ENCODE data around the gene VANGL2. TPM values are rescaled to one million over a fixed set of nuclear protein-coding genes. Genes with fewer than 3 reads are reported as not detected.

The VANGL2 gene
- total and polyA plus RNA-seq, 2 of the 8 experiments (the other 6 are each of a cell fraction or from before 2014, with no cell fraction given), result 62.5 to 118 TPM

GRCh38 chr1:160394673-160395072, 5.7 kb upstream of the VANGL2 start:
- Histone ChIP-seq H3K18ac (ENCODE audit: extremely low read depth, low read length) (no peak overlapping the region), H3K14ac (ENCODE audit: insufficient read length) (no peak overlapping the region), H3K79me2 (ENCODE audit: control insufficient read depth in 1 of 2, insufficient read depth in 2 of 2, low read length in 2 of 2) (no peaks in the 10 kb centered on the region), H2BK20ac (ENCODE audit: low read length) (no peak overlapping the region), H2BK5ac (ENCODE audit: low read depth, low read length) (no peak overlapping the region), H3K4ac (replicated peaks; ENCODE audit: insufficient read length, low read depth, low read length) (no peak overlapping the region), H3K27me3 (replicated peaks in 1 of 4; ENCODE audit: control insufficient read depth in 3 of 4, extremely low read depth in 1 of 4, insufficient read depth in 3 of 4, low read length in 3 of 4) (no peaks in the 10 kb centered on the region; a peak in 1 of 7 replicates), H4K20me1 (replicated peaks in 1 of 2; ENCODE audit: control insufficient read depth in 1 of 2, insufficient read depth in 2 of 2, low read length in 2 of 2) (no peaks in the 10 kb centered on the region), H4K5ac (ENCODE audit: insufficient read length, low read depth, low read length) (no peak overlapping the region), H2AFZ (ENCODE audit: low read length) (no peak overlapping the region), H2BK120ac (replicated peaks; ENCODE audit: low read depth, low read length) (no peak overlapping the region), H4K91ac (replicated peaks; ENCODE audit: insufficient read length, low read length) (no peak overlapping the region), H3K27ac (ENCODE audit: low read depth, low read length) (no peak overlapping the region), H3K4me2 (ENCODE audit: insufficient read depth in 1 of 2, low read depth in 2 of 2, low read length in 2 of 2) (no peak overlapping the region), H3K23ac (ENCODE audit: insufficient read length) (no peak overlapping the region), H3K9me3 (ENCODE audit: insufficient read depth in 2 of 2, low read depth in 1 of 2, low read length in 1 of 2) (no peaks in the 10 kb centered on the region), H3K36me3 (ENCODE audit: control insufficient read depth in 2 of 4, insufficient read depth in 4 of 4, low read length in 3 of 4) (no peaks in the 10 kb centered on the region), H3K23me2 (ENCODE audit: low read depth, low read length) (no peaks in the 10 kb centered on the region), H3K79me1 (ENCODE audit: low read depth, low read length) (no peaks in the 10 kb centered on the region), H2AK5ac (ENCODE audit: low read depth, low read length) (no peak overlapping the region), H3K4me1 (replicated peaks in 1 of 4; ENCODE audit: control insufficient read depth in 3 of 4, insufficient read depth in 4 of 4, low read length in 3 of 4) (peaks cover 4 to 16% (median 10%) of the 10 kb centered on the region in 4 experiments), H2BK12ac (ENCODE audit: low read depth, low read length) (no peak overlapping the region), H4K8ac (ENCODE audit: extremely low read depth, insufficient read depth, low read length) (peak overlapping the region; percentile 9; the same call in 1 of the 2 replicates), H2BK15ac (ENCODE audit: low read length) (no peak overlapping the region), H3K56ac (replicated peaks; ENCODE audit: insufficient read length, low read depth, low read length) (no peak overlapping the region), H3K9ac (replicated peaks in 1 of 4; ENCODE audit: extremely low read depth in 1 of 4, low read depth in 3 of 4, low read length in 3 of 4) (no peak overlapping the region; a peak in 1 of 7 replicates), H3K4me3 (ENCODE audit: extremely low read depth in 1 of 4, insufficient read depth in 2 of 4, low read depth in 3 of 4, low read length in 4 of 4) (no peak overlapping the region)
- DNase-seq (ENCODE audit: low read depth in 1 of 2, low spot score in 2 of 2) (no peak), FAIRE-seq (no peak)
- WGBS, 2 experiments (ENCODE audit: extremely low coverage in 1 of 2, insufficient coverage in 1 of 2, insufficient read length in 1 of 2, insufficient replicate concordance in 2 of 2, low coverage in 1 of 2, low lambda C conversion rate in 2 of 2, missing lambda C conversion rate in 1 of 2), result 94% methylated on average over 8 of the region's 8 CpGs; no CpG with 5 or more reads in 1 of the 2 experiments
- TF ChIP-seq TEAD4 (IDR thresholded peaks at IDR 0.05; ENCODE audit: low read depth, low read length), result no peak
- TF ChIP-seq CBX8 (IDR thresholded peaks at IDR 0.05; ENCODE audit: borderline replicate concordance, low read depth, low read length), result no peak
- TF ChIP-seq CREB1 (IDR thresholded peaks at IDR 0.05), result no peak
- no peak for TF ChIP-seq EP300 (IDR thresholded peaks at IDR 0.05; ENCODE audit: borderline replicate concordance in 1 of 2, low read depth in 2 of 2, low read length in 2 of 2)
- ChIA-PET POLR2A (ENCODE audit: partially characterized antibody) (interaction anchor here (0.9 to 2.0 kb wide), 4 partner anchors 13 to 32 kb away, joined by 3 to 6 read pairs (median 4); no protein-coding TSS in a partner anchor), CTCF (ENCODE audit: partially characterized antibody) (interaction anchor here (2.1 to 6.4 kb wide), 2 partner anchors 16 to 40 kb away, joined by 7 to 51 read pairs; no protein-coding TSS in a partner anchor)
